ENCODE data around the gene NMD3. TPM values are rescaled to one million over a fixed set of nuclear protein-coding genes. Genes with fewer than 3 reads are reported as not detected.

Gene NMD3
- total RNA-seq, 4 donors from 2014 or later = 27.3 to 42.8 (median 37.4) TPM

DNA sequence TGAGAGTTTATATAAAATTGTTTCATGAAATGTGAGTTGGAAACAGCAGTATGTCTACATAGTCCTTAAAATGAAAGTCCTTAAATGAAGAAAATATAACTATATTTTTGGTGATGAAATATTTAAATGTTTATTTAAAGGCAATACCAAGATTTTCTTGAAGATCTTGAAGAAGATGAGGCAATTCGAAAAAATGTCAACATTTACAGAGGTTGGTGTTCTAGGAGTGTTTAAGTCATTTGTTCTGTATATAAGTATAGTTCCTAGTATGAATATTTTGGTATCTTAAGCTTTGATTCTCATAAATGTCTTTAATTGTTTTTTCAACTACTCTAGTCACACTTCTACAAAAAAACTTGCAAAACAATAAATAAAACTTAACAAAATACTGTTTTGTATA, 29.0 kb downstream of the NMD3 start:
- DNase-seq = no peak
- Histone ChIP-seq H3K4me3 (no peak overlapping the region), H3K27ac (no peak overlapping the region), H3K4me1 (no peaks in the 10 kb centered on the region), H3K9me3 (no peaks in the 10 kb centered on the region), H3K27me3 (no peaks in the 10 kb centered on the region), H3K36me3 (peaks cover 0 to 79% of the 10 kb centered on the region in 2 donors)
- TF ChIP-seq, protein P1, sequence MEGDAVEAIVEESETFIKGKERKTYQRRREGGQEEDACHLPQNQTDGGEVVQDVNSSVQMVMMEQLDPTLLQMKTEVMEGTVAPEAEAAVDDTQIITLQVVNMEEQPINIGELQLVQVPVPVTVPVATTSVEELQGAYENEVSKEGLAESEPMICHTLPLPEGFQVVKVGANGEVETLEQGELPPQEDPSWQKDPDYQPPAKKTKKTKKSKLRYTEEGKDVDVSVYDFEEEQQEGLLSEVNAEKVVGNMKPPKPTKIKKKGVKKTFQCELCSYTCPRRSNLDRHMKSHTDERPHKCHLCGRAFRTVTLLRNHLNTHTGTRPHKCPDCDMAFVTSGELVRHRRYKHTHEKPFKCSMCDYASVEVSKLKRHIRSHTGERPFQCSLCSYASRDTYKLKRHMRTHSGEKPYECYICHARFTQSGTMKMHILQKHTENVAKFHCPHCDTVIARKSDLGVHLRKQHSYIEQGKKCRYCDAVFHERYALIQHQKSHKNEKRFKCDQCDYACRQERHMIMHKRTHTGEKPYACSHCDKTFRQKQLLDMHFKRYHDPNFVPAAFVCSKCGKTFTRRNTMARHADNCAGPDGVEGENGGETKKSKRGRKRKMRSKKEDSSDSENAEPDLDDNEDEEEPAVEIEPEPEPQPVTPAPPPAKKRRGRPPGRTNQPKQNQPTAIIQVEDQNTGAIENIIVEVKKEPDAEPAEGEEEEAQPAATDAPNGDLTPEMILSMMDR (IDR thresholded peaks at IDR 0.05 in 4 of 5, conservative IDR thresholded peaks at IDR 0.05 in 1 of 5) = no peak
- no peak for TF ChIP-seq POLR2A (IDR thresholded peaks at IDR 0.05)
- intact Hi-C loops (cut with DNase I; ENCODE audit: low total_unique reads) (no loop called here), in situ Hi-C loops (cut with MboI; ENCODE audit: low sequenced_read_pairs in 4 of 4) (no loop called here)
- ATAC-seq = no peak

GRCh38 chr3:161251716-161252115, 30.6 kb downstream of the NMD3 start:
- TF ChIP-seq POLR2A (IDR thresholded peaks at IDR 0.05) = no peak
- TF ChIP-seq, protein P1 (IDR thresholded peaks at IDR 0.05 in 4 of 5, conservative IDR thresholded peaks at IDR 0.05 in 1 of 5) = no peak
- in situ Hi-C loops (cut with MboI; ENCODE audit: low sequenced_read_pairs in 4 of 4) = no loop called here
- DNase-seq = no peak
- no peaks in the 10 kb centered on the region for H3K27me3 ChIP-seq
- ATAC-seq = no peak
- H3K4me1 ChIP-seq = no peaks in the 10 kb centered on the region
- no peak overlapping the region for H3K4me3 ChIP-seq
- no peaks in the 10 kb centered on the region for H3K9me3 ChIP-seq
- no peak overlapping the region for H3K27ac ChIP-seq
- intact Hi-C loops (cut with DNase I; ENCODE audit: low total_unique reads) = no loop called here
- peaks cover 0 to 74% of the 10 kb centered on the region in 2 donors for H3K36me3 ChIP-seq

DNA sequence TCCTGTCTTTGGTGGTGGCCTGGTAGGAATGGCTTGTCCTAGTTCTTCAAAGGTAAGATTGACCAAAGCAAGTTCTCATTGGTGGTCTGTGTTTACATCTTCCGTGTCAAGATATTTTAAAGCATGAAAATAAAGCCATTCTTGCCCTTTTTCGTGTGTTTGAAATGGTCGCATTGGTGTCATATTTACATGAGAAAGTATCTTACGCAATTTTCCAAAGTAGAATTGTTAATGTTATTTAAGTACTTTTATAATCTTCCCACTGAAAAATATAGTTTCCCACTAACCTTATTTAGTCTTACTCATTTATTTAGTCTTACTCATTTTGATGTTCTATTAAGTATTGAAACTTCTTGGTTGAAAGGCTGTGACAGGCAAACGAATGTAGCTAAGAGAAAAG, 31.0 kb downstream of the NMD3 start:
- no peak overlapping the region for H3K27ac ChIP-seq
- in situ Hi-C loops (cut with MboI; ENCODE audit: low sequenced_read_pairs in 4 of 4) = no loop called here
- no peak for TF ChIP-seq POLR2A (IDR thresholded peaks at IDR 0.05)
- TF ChIP-seq, protein P1 (IDR thresholded peaks at IDR 0.05 in 4 of 5, conservative IDR thresholded peaks at IDR 0.05 in 1 of 5) = no peak
- H3K27me3 ChIP-seq = no peaks in the 10 kb centered on the region
- no peak overlapping the region for H3K4me3 ChIP-seq
- DNase-seq (no peak), ATAC-seq (no peak)
- no peaks in the 10 kb centered on the region for H3K9me3 ChIP-seq
- H3K36me3 ChIP-seq = peaks cover 0 to 70% of the 10 kb centered on the region in 2 donors
- no peaks in the 10 kb centered on the region for H3K4me1 ChIP-seq
- intact Hi-C loops (cut with DNase I; ENCODE audit: low total_unique reads) = no loop called here

DNA sequence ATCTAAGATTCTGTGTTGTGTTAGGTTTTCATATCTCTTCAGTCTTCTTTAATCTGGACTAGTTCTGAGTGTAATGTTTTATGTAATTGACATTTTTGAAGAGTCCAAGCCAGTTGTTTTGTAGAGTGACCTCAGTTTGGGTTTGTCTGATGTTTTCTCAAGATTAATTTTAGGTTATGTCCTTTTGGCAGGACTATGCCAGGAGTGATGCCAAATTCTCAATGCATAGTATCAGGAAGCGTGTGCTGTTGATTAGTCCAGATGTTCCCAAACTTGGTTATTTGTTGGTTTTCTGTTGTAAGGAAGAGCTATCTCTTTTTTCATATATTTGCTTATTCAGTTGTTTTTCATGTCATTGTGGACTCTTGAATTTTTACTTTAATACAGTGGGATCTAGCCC, 32.6 kb downstream of the NMD3 start:
- in situ Hi-C loops (cut with MboI; ENCODE audit: low sequenced_read_pairs in 4 of 4) (no loop called here), intact Hi-C loops (cut with DNase I; ENCODE audit: low total_unique reads) (no loop called here)
- Histone ChIP-seq H3K4me1 (no peaks in the 10 kb centered on the region), H3K27ac (no peak overlapping the region), H3K9me3 (no peaks in the 10 kb centered on the region), H3K36me3 (peaks cover 0 to 54% of the 10 kb centered on the region in 2 donors), H3K4me3 (no peak overlapping the region), H3K27me3 (no peaks in the 10 kb centered on the region)
- no peak for ATAC-seq
- DNase-seq = no peak
- TF ChIP-seq POLR2A (IDR thresholded peaks at IDR 0.05) = no peak
- TF ChIP-seq, protein P1 (IDR thresholded peaks at IDR 0.05 in 4 of 5, conservative IDR thresholded peaks at IDR 0.05 in 1 of 5) = no peak

GRCh38 chr3:161254861-161255260, 33.8 kb downstream of the NMD3 start:
- H3K27me3 ChIP-seq = no peaks in the 10 kb centered on the region
- H3K9me3 ChIP-seq = no peaks in the 10 kb centered on the region
- intact Hi-C loops (cut with DNase I; ENCODE audit: low total_unique reads) = no loop called here
- peaks cover 0 to 42% of the 10 kb centered on the region in 2 donors for H3K36me3 ChIP-seq
- H3K4me3 ChIP-seq = no peak overlapping the region
- DNase-seq (no peak), ATAC-seq (no peak)
- no peak overlapping the region for H3K27ac ChIP-seq
- H3K4me1 ChIP-seq = no peaks in the 10 kb centered on the region
- TF ChIP-seq, protein P1 (IDR thresholded peaks at IDR 0.05 in 4 of 5, conservative IDR thresholded peaks at IDR 0.05 in 1 of 5) = no peak
- TF ChIP-seq POLR2A (IDR thresholded peaks at IDR 0.05) = no peak
- in situ Hi-C loops (cut with MboI; ENCODE audit: low sequenced_read_pairs in 4 of 4) = no loop called here

All from gastrocnemius medialis (tissue), 4 donors.